GM12878 (cell line): ENCODE data around the gene PJA1. TPM values are rescaled to one million over a fixed set of nuclear protein-coding genes. Genes with fewer than 3 reads are reported as not detected.

ENCODE experiments used
- ATAC-seq: fragments of 200-7000 bp; cut with Tn5 transposase; 3 replicates; pipeline ENCODE4 v1.9.1; 2020; ENCODE audit warnings: mild to moderate bottlenecking, moderate library complexity
- BruUV-seq: library from RNA; stranded (reverse); fragments of 400-500 nt; replicated peaks from 2 replicates; lab custom pipeline; 2021; lab: Mats Ljungman, UMichigan
- CTCF ChIA-PET: fragments of 300-600 bp; sonication (Branson Sonifier 250); formaldehyde crosslinking; extraction: SDS; loops from one replicate; lab custom pipeline; 2021; ENCODE audit warnings: inconsistent platforms; lab: Yijun Ruan, JAX
- POLR2A ChIA-PET: fragments of 350-600 bp; formaldehyde crosslinking; extraction: SDS; loops from one replicate; lab custom pipeline; 2021; ENCODE audit warnings: inconsistent platforms; lab: Charles Lee
- RAD21 ChIA-PET: fragments of 300-600 bp; sonication (Branson Sonifier 250); formaldehyde crosslinking; loops from one replicate; lab custom pipeline; 2023; ENCODE audit warnings: antibody characterized with exemption; ENCODE audit not compliant: unreplicated experiment; lab: Charles Lee
- SMC1A ChIA-PET: fragments of 300-600 bp; sonication (Branson Sonifier 250); formaldehyde crosslinking; loops from one replicate; lab custom pipeline; 2023; ENCODE audit not compliant: unreplicated experiment, uncharacterized antibody; lab: Charles Lee
- DNase-seq: peaks from one replicate; pipeline ENCODE4 v3.0.0-alpha.2; 2011; ENCODE audit warnings: low read depth, low spot score
- FAIRE-seq: peaks from 3 replicates; lab custom pipeline; 2011; peaks lifted over from hg19 to GRCh38; lab: Jason Lieb, UNC
- H2AFZ ChIP-seq: 2 replicates; pipeline ENCODE4 v1.6.0; 2011; ENCODE audit warnings: low read depth, low read length, control low read depth; ENCODE audit not compliant: control insufficient read depth
- H3K27ac ChIP-seq: 2 replicates; pipeline ENCODE4 v1.5.1; 2011; ENCODE audit warnings: control low read depth; ENCODE audit not compliant: control insufficient read depth, insufficient read depth
- H3K27me3 ChIP-seq, 2 experiments: replicated peaks in 1 of 2; 2 replicates each; pipeline versions ENCODE4 v1.6.0 to v1.6.1; 2011; ENCODE audit warnings: low read length in 1 of 2; ENCODE audit not compliant: control insufficient read depth in 2 of 2, insufficient read depth in 2 of 2
- H3K36me3 ChIP-seq, 2 experiments: 2 replicates each; pipeline ENCODE4 v1.5.1; 2011; ENCODE audit warnings: low read length in 1 of 2; ENCODE audit not compliant: control insufficient read depth in 2 of 2, insufficient read depth in 2 of 2
- H3K4me1 ChIP-seq: 2 replicates; pipeline ENCODE4 v1.6.1; 2011; ENCODE audit warnings: mild to moderate bottlenecking, low read length, moderate library complexity, mixed read lengths; ENCODE audit not compliant: control insufficient read depth, insufficient read depth
- H3K4me2 ChIP-seq: 2 replicates; pipeline ENCODE4 v1.6.0; 2011; ENCODE audit warnings: control low read depth; ENCODE audit not compliant: control insufficient read depth, insufficient read depth
- H3K4me3 ChIP-seq: fragments of 200-600 bp; sonication (generic); 2 replicates; pipeline ENCODE4 v1.5.1; 2016
- H3K79me2 ChIP-seq: 2 replicates; pipeline ENCODE4 v1.6.0; 2011; ENCODE audit warnings: low read length; ENCODE audit not compliant: control insufficient read depth, insufficient read depth
- H3K9ac ChIP-seq: 2 replicates; pipeline ENCODE4 v1.8.0; 2011; ENCODE audit warnings: low read length, control low read depth, mixed read lengths; ENCODE audit not compliant: control insufficient read depth, insufficient read depth
- H3K9me3 ChIP-seq: replicated peaks from 3 replicates; pipeline ENCODE4 v1.5.1; 2011; ENCODE audit warnings: mild to moderate bottlenecking, low read length; ENCODE audit not compliant: control insufficient read depth, insufficient read depth
- H4K20me1 ChIP-seq: 2 replicates; pipeline ENCODE4 v1.6.0; 2011; ENCODE audit not compliant: control insufficient read depth, insufficient read depth
- CHD4 ChIP-seq: fragments of 200-600 bp; sonication (generic); IDR thresholded peaks from 2 replicates; pipeline ENCODE4 v1.6.1; 2016; ENCODE audit warnings: mild to moderate bottlenecking
- E4F1 ChIP-seq: fragments of 450-650 bp; IDR thresholded peaks from 2 replicates; pipeline ENCODE4 v1.6.1; 2018; ENCODE audit warnings: borderline replicate concordance, mild to moderate bottlenecking; ENCODE audit not compliant: partially characterized antibody
- HDAC6 ChIP-seq: fragments of 200-600 bp; sonication (generic); IDR thresholded peaks from one replicate; pipeline ENCODE4 v1.8.0; 2017; ENCODE audit warnings: antibody characterized with exemption; ENCODE audit not compliant: unreplicated experiment
- NBN ChIP-seq: fragments of 450-650 bp; IDR thresholded peaks from 2 replicates; pipeline ENCODE4 v1.6.1; 2016
- NFIC ChIP-seq: IDR thresholded peaks from 2 replicates; pipeline ENCODE4 v1.6.1; 2012; ENCODE audit warnings: low read depth, mild to moderate bottlenecking, inconsistent platforms, low read length, moderate library complexity
- NR2C1 ChIP-seq: fragments of 450-650 bp; IDR thresholded peaks from 2 replicates; pipeline ENCODE4 v1.6.1; 2017; ENCODE audit warnings: antibody characterized with exemption, mild to moderate bottlenecking, moderate library complexity
- RELA ChIP-seq: fragments of 450-650 bp; IDR thresholded peaks from 2 replicates; pipeline ENCODE4 v1.8.0; 2014; ENCODE audit warnings: borderline replicate concordance; ENCODE audit not compliant: partially characterized antibody
- YBX1 ChIP-seq: fragments of 450-650 bp; IDR thresholded peaks from 2 replicates; pipeline ENCODE4 v1.6.1; 2016; ENCODE audit warnings: antibody characterized with exemption
- ZBTB11 ChIP-seq: fragments of 450-650 bp; formaldehyde crosslinking; IDR thresholded peaks from 2 replicates; pipeline ENCODE4 v1.5.0; 2022; ENCODE audit warnings: mild to moderate bottlenecking, missing genetic modification characterization
- ZNF24 ChIP-seq: fragments of 450-650 bp; IDR thresholded peaks from 2 replicates; pipeline ENCODE4 v1.6.1; 2017; ENCODE audit warnings: antibody characterized with exemption, mild to moderate bottlenecking
- ZNF592 ChIP-seq: fragments of 450-650 bp; IDR thresholded peaks from 2 replicates; pipeline ENCODE4 v1.6.1; 2017; ENCODE audit warnings: mild to moderate bottlenecking, moderate library complexity
- WGBS: methylation state at CpG from one replicate; pipeline ENCODE4 v1.1.6; 2016; ENCODE audit warnings: low lambda C conversion rate; ENCODE audit not compliant: insufficient replicate concordance, insufficient coverage; ENCODE audit errors: missing lambda C conversion rate; 5-methylcytosine and 5-hydroxymethylcytosine counted together
- in situ Hi-C: fragments of 300-500 bp; cut with MboI; formaldehyde crosslinking; loops from 9 replicates; pipeline ENCODE4 v1.14.3; 2018; ENCODE audit warnings: mixed read lengths
- intact Hi-C: fragments of 100-400 bp; cut with micrococcal nuclease; formaldehyde crosslinking; loops from one replicate; pipeline ENCODE4 v1.14.2; 2022; ENCODE audit not compliant: unreplicated experiment
- polyA plus RNA-seq, 11 experiments: library from polyadenylated mRNA; depleted of rRNA in 4 of 11; unstranded in 6 of 11; stranded (reverse) in 5 of 11; fragments of >200 nt; fragmentation: Nextera tagmentation in 4 of 11; fragmentation: Illumina TruSeq in 1 of 11; extraction: Ambion mirVana in 4 of 11; extraction: Trizol in 1 of 11; gene quantifications; 1 replicate in 1 of 11; 2 replicates in 10 of 11; pipeline versions ENCODE4 v1.2.1 to v1.2.3, GENCODE V29; 2011 to 2016; ENCODE audit warnings: inconsistent platforms in 2 of 11, missing spikeins in 2 of 11, low read depth in 1 of 11
- total RNA-seq, 4 experiments: library from RNA; depleted of rRNA in 3 of 4; stranded (reverse); fragments of >200 nt in 3 of 4; fragmentation: Illumina TruSeq in 1 of 4; extraction: Trizol in 1 of 4; gene quantifications; 2 replicates each; pipeline versions ENCODE4 v1.2.1 to v1.2.3, GENCODE V29; 2013 to 2021

The PJA1 gene
- total and polyA plus RNA-seq, 10 of the 15 experiments (the other 5 are each of a cell fraction or from before 2014, with no cell fraction given) = 5.2 to 19.5 (median 10.8) TPM

GRCh38 chrX:69179380-69179911, 14.2 kb upstream of the PJA1 start:
- Histone ChIP-seq H3K9me3 (no peaks in the 10 kb centered on the region), H3K27ac (no peak overlapping the region), H3K9ac (no peak overlapping the region), H3K4me3 (no peak overlapping the region), H3K79me2 (no peaks in the 10 kb centered on the region), H3K4me1 (no peaks in the 10 kb centered on the region), H3K4me2 (no peak overlapping the region), H4K20me1 (no peaks in the 10 kb centered on the region), H3K36me3 (no peaks in the 10 kb centered on the region), H2AFZ (no peak overlapping the region), H3K27me3 (no peaks in the 10 kb centered on the region)
- no peak for DNase-seq
- POLR2A ChIA-PET = no interaction called here
- FAIRE-seq = no peak
- SMC1A ChIA-PET = no interaction called here
- WGBS = 14% methylated on average over 12 of the region's 12 CpGs
- RAD21 ChIA-PET = no interaction called here
- no peak for ATAC-seq
- intact Hi-C loops = no loop called here
- in situ Hi-C loops = no loop called here
- CTCF ChIA-PET = no interaction called here
- BruUV-seq = no TSS peak
- TF ChIP-seq E4F1 (no peak), NR2C1 (no peak), ZBTB11 (CRISPR knock-in tag) (no peak), NBN (no peak), NFIC (no peak), ZNF24 (no peak), CHD4 (no peak), YBX1 (no peak), RELA (no peak), ZNF592 (no peak), HDAC6 (no peak)
